Esophagus squamous epithelium (tissue), 5 donors: ENCODE results near the gene BAIAP3. TPM values are rescaled to one million over a fixed set of nuclear protein-coding genes. Genes with fewer than 3 reads are reported as not detected.

Source experiments
- DNase-seq: peaks from one replicate; lab custom pipeline; 2025; lab: John Stamatoyannopoulos, UW
- H3K27ac ChIP-seq, 4 donors: fragments of 200-600 bp; sonication (generic); one replicate each; pipeline ENCODE4 v1.5.1; 2016 to 2019; ENCODE audit warnings: mild to moderate bottlenecking in 1 of 4
- H3K27me3 ChIP-seq, 4 donors: fragments of 200-600 bp; sonication (generic); 1 replicate in 3 of 4; 2 replicates in 1 of 4; pipeline versions ENCODE4 v1.5.1 to v1.6.0; 2017 to 2021; ENCODE audit warnings: antibody characterized with exemption in 1 of 4
- H3K36me3 ChIP-seq, 3 donors: fragments of 200-600 bp; sonication (generic); one replicate each; pipeline ENCODE4 v1.5.1; 2016 to 2019
- H3K4me1 ChIP-seq, 3 donors: fragments of 200-600 bp; sonication (generic); one replicate each; pipeline ENCODE4 v1.5.1; 2017 to 2019
- H3K4me3 ChIP-seq, 4 donors: fragments of 200-600 bp; sonication (generic); 1 replicate in 3 of 4; 2 replicates in 1 of 4; pipeline ENCODE4 v1.5.1; 2016 to 2019; ENCODE audit warnings: mild to moderate bottlenecking in 2 of 4, moderate library complexity in 1 of 4
- H3K9me3 ChIP-seq, 3 donors: fragments of 200-600 bp; sonication (generic); one replicate each; pipeline ENCODE4 v1.5.1; 2016 to 2019
- POLR2A ChIP-seq, 4 donors: fragments of 450-650 bp; IDR thresholded peaks; one replicate each; pipeline ENCODE4 v1.6.1; 2017; ENCODE audit warnings: antibody characterized with exemption in 4 of 4, mild to moderate bottlenecking in 4 of 4, moderate library complexity in 3 of 4
- WGBS, 2 donors: methylation state at CpG; one replicate each; pipeline ENCODE4 v1.1.5; 2018; 5-methylcytosine and 5-hydroxymethylcytosine counted together
- intact Hi-C: fragments of 100-400 bp; cut with DNase I; formaldehyde crosslinking; loops from one replicate; pipeline ENCODE4 v1.15.0; 2022
- total RNA-seq, 4 donors: library from RNA; depleted of rRNA; stranded (reverse); fragments of >200 nt; gene quantifications; one replicate each; pipeline ENCODE4 v1.1.0, GENCODE V29; 2016
- TF ChIP-seq, protein P1 (sequence below), 6 experiments: fragments of 450-650 bp in 4 of 6; fragments of 200-600 bp in 2 of 6; sonication (generic) in 2 of 6; IDR thresholded peaks; one replicate each; pipeline ENCODE4 v1.5.1; 2016 to 2019; ENCODE audit warnings: antibody characterized with exemption in 6 of 6, mild to moderate bottlenecking in 4 of 6, moderate library complexity in 4 of 6
- donor health status: DM: yes; HTN: yes; CAD: no.

BAIAP3 gene
- total RNA-seq, 4 donors from 2014 or later: 0.68 to 2.7 (median 1.00) TPM

DNA sequence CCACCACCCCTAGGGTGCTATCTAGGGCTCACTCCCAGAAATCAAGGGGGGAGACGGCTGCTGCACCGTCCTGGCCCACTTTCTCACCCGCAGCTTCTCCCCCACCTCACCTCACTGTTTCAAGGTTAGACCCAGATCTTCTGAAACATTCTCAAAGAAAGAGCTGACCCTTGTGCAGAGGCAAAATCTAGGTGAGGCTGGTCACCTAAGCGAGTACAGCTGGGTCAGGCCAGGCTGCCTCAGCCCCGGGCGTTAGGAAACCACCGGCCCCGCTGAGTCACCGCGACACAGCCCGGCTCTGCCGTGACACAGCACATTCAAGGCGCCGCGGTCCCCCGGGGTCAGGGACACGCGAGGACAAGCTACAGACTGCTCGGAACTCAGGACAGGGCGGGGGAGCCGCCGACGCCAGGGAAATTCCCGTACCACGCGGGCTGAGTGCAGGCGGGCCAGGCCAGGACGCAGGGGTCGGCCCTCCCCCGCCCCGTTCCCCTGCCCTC lies 45.4 kb downstream of the BAIAP3 start:
- intact Hi-C loops: no loop called here
- TF ChIP-seq, protein P1, sequence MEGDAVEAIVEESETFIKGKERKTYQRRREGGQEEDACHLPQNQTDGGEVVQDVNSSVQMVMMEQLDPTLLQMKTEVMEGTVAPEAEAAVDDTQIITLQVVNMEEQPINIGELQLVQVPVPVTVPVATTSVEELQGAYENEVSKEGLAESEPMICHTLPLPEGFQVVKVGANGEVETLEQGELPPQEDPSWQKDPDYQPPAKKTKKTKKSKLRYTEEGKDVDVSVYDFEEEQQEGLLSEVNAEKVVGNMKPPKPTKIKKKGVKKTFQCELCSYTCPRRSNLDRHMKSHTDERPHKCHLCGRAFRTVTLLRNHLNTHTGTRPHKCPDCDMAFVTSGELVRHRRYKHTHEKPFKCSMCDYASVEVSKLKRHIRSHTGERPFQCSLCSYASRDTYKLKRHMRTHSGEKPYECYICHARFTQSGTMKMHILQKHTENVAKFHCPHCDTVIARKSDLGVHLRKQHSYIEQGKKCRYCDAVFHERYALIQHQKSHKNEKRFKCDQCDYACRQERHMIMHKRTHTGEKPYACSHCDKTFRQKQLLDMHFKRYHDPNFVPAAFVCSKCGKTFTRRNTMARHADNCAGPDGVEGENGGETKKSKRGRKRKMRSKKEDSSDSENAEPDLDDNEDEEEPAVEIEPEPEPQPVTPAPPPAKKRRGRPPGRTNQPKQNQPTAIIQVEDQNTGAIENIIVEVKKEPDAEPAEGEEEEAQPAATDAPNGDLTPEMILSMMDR (IDR thresholded peaks at IDR 0.05): no peak
- TF ChIP-seq POLR2A (IDR thresholded peaks at IDR 0.05): no peak
- DNase-seq: no peak
- no peaks in the 10 kb centered on the region for H3K27me3 ChIP-seq
- H3K36me3 ChIP-seq: peaks cover 0 to 77% (median 14%) of the 10 kb centered on the region in 3 donors
- WGBS, 2 donors: 13 to 20% methylated on average over 1 to 6 of the region's 31 CpGs
- H3K27ac ChIP-seq: peak overlapping the region; percentile 68 to 89 (median 80)
- H3K4me3 ChIP-seq: peak overlapping the region; percentile 49 to 77 (median 60)
- peaks cover 16 to 29% (median 20%) of the 10 kb centered on the region in 3 donors for H3K4me1 ChIP-seq
- no peaks in the 10 kb centered on the region for H3K9me3 ChIP-seq

DNA sequence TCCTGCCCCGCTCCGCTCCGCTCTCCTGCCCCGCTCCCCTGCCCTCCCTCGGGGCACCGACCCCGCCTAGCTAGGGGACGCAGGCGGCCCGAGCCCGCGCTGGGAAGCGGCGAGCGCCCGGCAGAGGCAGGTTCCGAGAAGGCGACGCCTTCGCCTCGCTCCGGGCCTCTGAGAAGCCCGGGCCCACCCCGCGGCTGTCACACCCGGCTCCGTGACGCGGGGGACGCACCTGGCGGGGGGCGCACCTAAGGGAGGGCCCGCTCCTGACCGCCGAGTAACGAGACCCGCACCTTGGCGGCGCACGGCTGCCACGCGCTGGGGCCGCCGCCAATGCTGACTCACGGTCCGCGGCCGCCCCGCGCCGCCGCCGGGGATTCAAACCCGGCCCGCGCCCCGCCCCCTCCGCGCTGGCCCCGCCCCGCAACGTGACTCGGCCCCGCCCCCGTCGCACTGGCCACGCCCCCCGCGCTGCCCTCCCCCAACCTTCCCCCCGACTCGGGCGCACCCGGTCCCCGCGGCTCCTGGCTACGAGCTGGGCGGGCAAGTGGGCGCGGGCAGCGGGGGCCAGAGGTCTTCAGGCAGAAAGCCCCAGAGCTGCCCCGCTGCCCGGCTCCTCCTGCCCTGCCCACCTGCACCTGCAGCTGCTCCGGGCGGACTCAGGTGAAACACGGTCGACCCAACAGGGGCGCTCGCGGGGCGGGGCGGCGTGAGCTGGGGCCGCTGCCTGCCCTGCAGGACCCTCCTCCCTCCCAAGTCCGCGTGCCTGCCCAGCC lies 46.0 kb downstream of the BAIAP3 start:
- Histone ChIP-seq H3K9me3 (no peaks in the 10 kb centered on the region), H3K4me1 (peaks cover 16 to 29% (median 20%) of the 10 kb centered on the region in 3 donors), H3K4me3 (peak overlapping the region; percentile 49 to 77 (median 60)), H3K36me3 (peaks cover 0 to 79% (median 15%) of the 10 kb centered on the region in 3 donors), H3K27me3 (no peaks in the 10 kb centered on the region), H3K27ac (peak overlapping the region; percentile 68 to 89 (median 80))
- no CpG with 5 or more reads among the region's 95 CpGs for WGBS, 2 donors
- intact Hi-C loops: no loop called here
- no peak for TF ChIP-seq POLR2A (IDR thresholded peaks at IDR 0.05)
- TF ChIP-seq, protein P1 (IDR thresholded peaks at IDR 0.05): no peak
- DNase-seq: no peak

DNA sequence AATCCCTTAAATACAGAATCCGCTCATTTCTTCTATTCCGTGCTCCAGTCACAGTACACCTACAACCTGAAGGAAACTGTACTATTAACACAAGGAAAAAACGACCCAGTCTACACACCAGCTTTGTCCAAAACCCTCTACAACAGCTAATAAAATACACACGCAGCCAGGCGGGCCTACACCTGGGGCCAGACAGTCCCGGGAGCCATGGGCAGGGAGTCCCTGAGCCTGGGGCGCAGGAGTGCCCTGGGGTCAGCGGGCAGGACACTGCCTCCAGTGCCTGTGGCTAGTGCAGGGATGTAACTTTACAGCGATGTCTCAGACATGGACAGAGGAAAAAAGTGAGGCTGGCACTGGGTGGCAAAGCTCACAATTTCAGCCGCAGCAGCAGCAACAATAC lies 46.8 kb downstream of the BAIAP3 start:
- intact Hi-C loops: no loop called here
- no peaks in the 10 kb centered on the region for H3K27me3 ChIP-seq
- no peak overlapping the region for H3K27ac ChIP-seq
- H3K9me3 ChIP-seq: no peaks in the 10 kb centered on the region
- WGBS, 2 donors: 84% methylated on average over 7 to 9 of the region's 10 CpGs
- H3K36me3 ChIP-seq: peaks cover 0 to 79% (median 14%) of the 10 kb centered on the region in 3 donors
- H3K4me3 ChIP-seq: peak overlapping the region in 2 of 4 donors; percentile 49 to 60
- DNase-seq: no peak
- peaks cover 16 to 29% (median 20%) of the 10 kb centered on the region in 3 donors for H3K4me1 ChIP-seq
- TF ChIP-seq POLR2A (IDR thresholded peaks at IDR 0.05): no peak
- TF ChIP-seq, protein P1 (IDR thresholded peaks at IDR 0.05): no peak

DNA sequence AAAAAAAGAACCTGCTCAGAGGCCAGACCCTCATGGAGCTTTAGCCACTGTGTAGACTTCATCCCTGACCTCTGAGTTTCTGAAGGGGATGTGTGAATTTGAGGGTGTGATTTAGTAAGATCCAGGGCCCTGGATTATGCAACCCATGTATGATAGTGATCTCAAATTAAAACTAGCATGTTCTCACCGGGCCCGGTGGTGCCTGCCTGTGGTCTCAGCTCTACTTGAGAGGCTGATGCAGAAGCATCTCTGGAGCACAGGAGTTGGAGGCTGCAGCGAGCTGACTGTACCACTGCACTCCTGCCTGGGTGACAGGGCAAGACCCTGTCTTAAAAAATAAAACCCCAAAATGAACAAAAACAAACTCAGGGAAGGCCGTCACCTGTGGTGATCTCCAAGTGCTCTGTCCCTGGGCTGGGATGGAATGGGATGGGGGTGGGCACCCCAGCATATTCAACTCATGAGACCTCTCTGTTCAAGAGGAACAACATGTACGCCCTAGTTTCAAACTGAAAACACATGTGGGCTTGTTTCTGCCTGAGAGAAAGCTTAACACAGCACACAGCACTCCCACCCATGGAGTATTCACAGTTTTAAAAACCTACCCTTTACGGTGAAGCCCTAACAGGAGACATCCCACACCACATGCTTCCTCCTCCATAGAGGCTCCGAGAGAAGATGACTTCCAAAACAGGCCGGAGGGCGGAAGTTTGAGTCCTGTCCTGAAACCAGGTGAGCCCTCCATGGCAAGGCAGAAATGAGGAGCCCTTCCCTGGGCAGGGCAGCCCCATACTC lies 48.4 kb downstream of the BAIAP3 start:
- TF ChIP-seq POLR2A (IDR thresholded peaks at IDR 0.05): no peak
- TF ChIP-seq, protein P1 (IDR thresholded peaks at IDR 0.05): no peak
- intact Hi-C loops: no loop called here
- Histone ChIP-seq H3K36me3 (peaks cover 0 to 79% (median 13%) of the 10 kb centered on the region in 3 donors), H3K4me1 (peaks cover 16 to 29% (median 20%) of the 10 kb centered on the region in 3 donors), H3K27me3 (no peaks in the 10 kb centered on the region), H3K27ac (no peak overlapping the region), H3K9me3 (no peaks in the 10 kb centered on the region), H3K4me3 (no peak overlapping the region)
- WGBS, 2 donors: 81 to 97% methylated on average over 6 to 7 of the region's 9 CpGs
- DNase-seq: no peak
